BE2C (cell line): Measurements from ENCODE around the gene CLINT1.
"Not testable (repeated sequence)": the region's sequence is repeated elsewhere in the genome, so short reads cannot be mapped to it uniquely, and the experiment has no call there.

Experiments used
- DNase-seq: peaks from one replicate; pipeline ENCODE4 v3.0.0-alpha.2; 2020
- H3K27me3 ChIP-seq: fragments of 250-450 bp; sonication (Bioruptor Pico); 2 replicates; pipeline ENCODE4 v1.5.1; 2020; ENCODE audit warnings: mild to moderate bottlenecking
- H3K36me3 ChIP-seq: fragments of 250-450 bp; sonication (Bioruptor Pico); 2 replicates; pipeline ENCODE4 v1.5.1; 2020; ENCODE audit warnings: mild to moderate bottlenecking
- H3K4me1 ChIP-seq: fragments of 250-450 bp; sonication (Bioruptor Pico); 2 replicates; pipeline ENCODE4 v1.5.1; 2020
- H3K4me3 ChIP-seq: 2 replicates; pipeline ENCODE4 v1.5.1; 2011; ENCODE audit warnings: low read depth, low read length
- H3K9me3 ChIP-seq: fragments of 250-450 bp; sonication (Bioruptor Pico); 2 replicates; pipeline ENCODE4 v1.5.1; 2020
- TF ChIP-seq, protein P1 (sequence below): IDR thresholded peaks from 2 replicates; pipeline ENCODE4 v1.5.1; 2012; ENCODE audit warnings: mild to moderate bottlenecking, low read depth, low read length

The CLINT1 gene

DNA sequence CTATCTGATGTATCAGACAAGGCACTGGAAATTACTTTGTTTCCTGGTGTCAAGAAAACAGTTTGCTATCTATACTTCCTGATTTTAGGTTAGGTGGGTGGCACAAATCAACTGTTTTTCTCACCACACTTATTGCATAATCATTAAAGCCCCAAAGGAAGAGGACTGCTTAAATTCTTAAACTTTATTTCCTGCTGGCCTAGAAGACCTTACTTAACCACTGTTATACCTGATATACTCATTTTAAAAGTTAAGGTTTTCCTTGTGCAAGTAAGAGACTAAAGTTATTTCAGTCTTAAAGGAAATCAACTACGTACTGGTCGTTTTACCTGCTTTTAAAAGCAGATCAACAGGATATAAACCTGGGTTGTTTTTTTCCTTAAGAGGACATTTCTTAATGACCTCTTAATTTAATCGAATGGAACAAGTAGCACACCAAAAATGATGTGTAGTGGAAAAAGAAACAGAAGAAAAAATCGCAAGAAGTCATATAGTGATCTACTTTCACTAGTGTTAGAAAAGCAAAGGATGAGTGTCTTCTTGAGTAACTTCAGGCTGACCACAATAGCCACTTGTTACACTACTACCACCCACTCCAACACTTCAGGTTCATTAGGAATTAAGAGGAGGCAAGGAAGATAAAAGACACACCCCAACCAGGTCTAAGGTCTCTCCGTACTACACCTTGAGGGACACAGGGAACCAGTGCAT is 974 bp downstream of the CLINT1 start:
- H3K27me3 ChIP-seq = no peaks in the 10 kb centered on the region
- no peak for DNase-seq
- H3K36me3 ChIP-seq = peaks cover 7% of the 10 kb centered on the region
- H3K4me3 ChIP-seq = peak overlapping the region; percentile 88
- no peaks in the 10 kb centered on the region for H3K9me3 ChIP-seq
- TF ChIP-seq, protein P1, sequence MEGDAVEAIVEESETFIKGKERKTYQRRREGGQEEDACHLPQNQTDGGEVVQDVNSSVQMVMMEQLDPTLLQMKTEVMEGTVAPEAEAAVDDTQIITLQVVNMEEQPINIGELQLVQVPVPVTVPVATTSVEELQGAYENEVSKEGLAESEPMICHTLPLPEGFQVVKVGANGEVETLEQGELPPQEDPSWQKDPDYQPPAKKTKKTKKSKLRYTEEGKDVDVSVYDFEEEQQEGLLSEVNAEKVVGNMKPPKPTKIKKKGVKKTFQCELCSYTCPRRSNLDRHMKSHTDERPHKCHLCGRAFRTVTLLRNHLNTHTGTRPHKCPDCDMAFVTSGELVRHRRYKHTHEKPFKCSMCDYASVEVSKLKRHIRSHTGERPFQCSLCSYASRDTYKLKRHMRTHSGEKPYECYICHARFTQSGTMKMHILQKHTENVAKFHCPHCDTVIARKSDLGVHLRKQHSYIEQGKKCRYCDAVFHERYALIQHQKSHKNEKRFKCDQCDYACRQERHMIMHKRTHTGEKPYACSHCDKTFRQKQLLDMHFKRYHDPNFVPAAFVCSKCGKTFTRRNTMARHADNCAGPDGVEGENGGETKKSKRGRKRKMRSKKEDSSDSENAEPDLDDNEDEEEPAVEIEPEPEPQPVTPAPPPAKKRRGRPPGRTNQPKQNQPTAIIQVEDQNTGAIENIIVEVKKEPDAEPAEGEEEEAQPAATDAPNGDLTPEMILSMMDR = no peak
- no peaks in the 10 kb centered on the region for H3K4me1 ChIP-seq

DNA sequence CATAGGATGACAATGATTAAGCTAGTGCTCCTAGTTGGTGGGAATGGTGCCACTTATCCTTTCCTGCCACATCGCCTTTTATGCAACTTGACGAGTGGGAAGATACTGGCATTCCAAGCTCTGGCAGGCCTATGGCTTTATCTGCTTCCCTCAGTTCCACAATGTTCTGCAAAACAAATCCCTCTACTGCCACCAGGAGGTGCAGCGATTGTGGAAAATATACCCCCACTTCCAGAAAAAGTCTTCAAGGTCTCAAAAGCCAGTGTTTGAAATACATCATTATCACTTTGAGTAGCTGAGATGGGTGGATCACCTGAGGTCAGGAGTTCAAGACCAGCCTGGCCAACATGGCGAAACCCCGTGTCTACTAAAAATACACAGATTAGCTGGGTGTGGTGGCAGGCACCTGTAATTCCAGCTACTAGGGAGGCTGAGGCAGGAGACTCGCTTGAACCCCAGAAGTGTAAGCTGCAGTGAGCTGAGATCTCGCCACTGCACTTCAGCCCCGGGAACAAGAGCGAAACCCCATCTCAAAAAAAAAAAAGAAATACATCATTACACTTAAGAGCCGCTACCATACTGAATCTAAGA is 3.4 kb downstream of the CLINT1 start:
- Histone ChIP-seq H3K9me3 (no peaks in the 10 kb centered on the region), H3K36me3 (peaks cover 7% of the 10 kb centered on the region), H3K4me1 (no peaks in the 10 kb centered on the region), H3K27me3 (no peaks in the 10 kb centered on the region), H3K4me3 (no peak overlapping the region)
- DNase-seq = peak; percentile 69
- TF ChIP-seq, protein P1 = peak; percentile 87

DNA sequence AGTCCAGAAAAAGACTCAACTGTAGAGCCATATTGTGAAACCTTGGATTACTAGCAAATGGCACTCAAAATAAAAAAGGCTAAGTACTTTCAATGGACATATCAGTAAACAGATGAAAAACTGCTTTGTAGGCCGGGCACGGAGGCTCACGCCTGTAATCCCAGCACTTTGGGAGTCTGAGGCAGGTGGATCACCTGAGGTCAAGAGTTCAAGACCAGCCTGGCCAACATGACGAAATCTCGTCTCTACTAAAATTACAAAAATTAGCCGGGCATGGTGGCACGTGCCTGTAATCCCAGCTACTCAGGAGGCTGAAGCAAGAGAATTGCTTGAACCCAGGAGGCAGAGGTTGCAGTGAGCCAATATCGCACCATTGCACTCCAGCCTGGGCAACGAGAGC is 5.6 kb downstream of the CLINT1 start:
- not testable (repeated sequence) for H3K27me3 ChIP-seq, H3K9me3 ChIP-seq, H3K4me1 ChIP-seq, DNase-seq, H3K4me3 ChIP-seq
- H3K36me3 ChIP-seq = peaks cover 10% of the 10 kb centered on the region

DNA sequence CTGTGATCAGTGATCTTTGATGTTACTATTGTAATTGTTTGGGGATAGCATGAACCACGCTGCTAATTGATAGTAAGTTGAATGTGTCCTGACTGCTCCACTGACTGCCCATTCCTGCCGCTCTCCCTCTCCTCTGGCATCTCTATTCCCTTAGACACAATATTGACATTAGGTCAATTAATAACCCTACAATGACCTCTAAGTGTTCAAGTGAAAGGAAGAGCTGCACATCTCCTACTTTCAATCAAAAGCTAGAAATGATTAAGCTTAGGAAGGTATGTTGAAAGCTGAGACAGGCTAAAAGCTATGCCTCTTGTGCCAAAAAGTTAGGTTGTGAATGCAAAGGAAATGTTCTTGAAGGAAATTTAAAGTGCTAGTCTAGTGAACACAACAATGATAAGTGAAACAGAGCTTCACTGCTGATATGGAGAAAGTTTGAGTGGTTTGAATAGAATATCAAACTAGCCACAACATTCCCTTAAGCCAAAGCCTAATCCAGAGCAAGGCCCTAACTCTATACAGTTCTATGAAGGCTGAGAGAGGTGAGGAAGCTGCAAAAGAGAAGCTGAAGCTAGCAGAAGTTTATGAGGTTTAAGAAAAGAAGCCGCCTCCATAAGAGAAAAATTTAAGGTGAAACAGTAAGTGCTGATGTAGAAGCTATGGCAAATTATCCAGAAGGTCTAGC is 12.9 kb downstream of the CLINT1 start:
- TF ChIP-seq, protein P1 = no peak
- no peak for DNase-seq
- Histone ChIP-seq H3K9me3 (no peaks in the 10 kb centered on the region), H3K27me3 (no peaks in the 10 kb centered on the region), H3K4me1 (no peaks in the 10 kb centered on the region), H3K4me3 (no peak overlapping the region), H3K36me3 (peaks cover 20% of the 10 kb centered on the region)

DNA sequence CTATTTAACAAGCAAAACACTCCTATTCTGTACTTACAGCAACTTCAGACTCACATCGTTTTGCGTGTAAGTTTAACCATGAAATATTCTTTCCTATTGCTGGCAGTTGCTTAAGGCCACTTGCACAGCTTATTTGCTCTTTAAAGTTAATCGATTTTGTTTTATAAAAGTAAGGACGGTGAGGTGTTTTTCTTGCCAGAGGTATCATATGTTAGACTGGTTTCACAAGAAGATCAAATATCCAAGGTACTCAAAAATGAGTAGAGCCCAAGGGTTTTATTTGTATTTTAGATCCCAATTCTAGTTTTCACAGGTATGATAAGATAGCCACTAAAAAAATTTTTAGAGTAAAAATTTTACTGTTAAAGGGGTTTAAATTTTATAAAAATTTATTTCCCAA is 16.2 kb downstream of the CLINT1 start:
- no peak for DNase-seq
- H3K36me3 ChIP-seq = peaks cover 15% of the 10 kb centered on the region
- no peaks in the 10 kb centered on the region for H3K9me3 ChIP-seq
- TF ChIP-seq, protein P1 = no peak
- no peaks in the 10 kb centered on the region for H3K4me1 ChIP-seq
- H3K27me3 ChIP-seq = no peaks in the 10 kb centered on the region
- no peak overlapping the region for H3K4me3 ChIP-seq

DNA sequence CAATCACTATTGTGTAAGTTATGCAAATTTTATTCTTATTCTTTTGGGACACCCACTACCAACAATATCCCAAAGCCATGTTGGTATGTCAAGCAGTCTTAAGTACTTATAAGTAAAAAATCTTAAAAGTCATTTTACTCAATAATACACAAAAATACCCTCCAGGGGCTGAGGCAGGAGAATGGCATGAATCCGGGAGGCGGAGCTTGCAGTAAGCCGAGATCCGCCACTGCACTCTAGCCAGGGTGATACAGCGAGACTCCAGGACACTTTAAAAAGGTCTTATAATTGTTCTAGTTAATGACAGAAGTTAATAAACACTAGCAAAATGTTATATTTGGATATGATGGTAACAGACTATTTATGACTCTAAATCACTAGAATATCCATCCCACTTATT is 16.8 kb downstream of the CLINT1 start:
- Histone ChIP-seq H3K4me1 (no peaks in the 10 kb centered on the region), H3K4me3 (no peak overlapping the region), H3K36me3 (peaks cover 11% of the 10 kb centered on the region), H3K27me3 (no peaks in the 10 kb centered on the region), H3K9me3 (no peaks in the 10 kb centered on the region)
- TF ChIP-seq, protein P1 = no peak
- DNase-seq = no peak
